22Rv1 (cell line): ENCODE measurements around the gene RASA3.

Experiments
- H3K27ac ChIP-seq: fragments of 450-650 bp; 2 replicates; pipeline ENCODE4 v1.5.1; 2017
- ZFX ChIP-seq: fragments of 450-650 bp; IDR thresholded peaks from 2 replicates; pipeline ENCODE4 v1.6.1; 2017; ENCODE audit warnings: antibody characterized with exemption, borderline replicate concordance
- TF ChIP-seq, protein P1 (sequence below): fragments of 450-650 bp; IDR thresholded peaks from 2 replicates; pipeline ENCODE4 v1.5.1; 2017; ENCODE audit warnings: mild to moderate bottlenecking

Gene RASA3

DNA sequence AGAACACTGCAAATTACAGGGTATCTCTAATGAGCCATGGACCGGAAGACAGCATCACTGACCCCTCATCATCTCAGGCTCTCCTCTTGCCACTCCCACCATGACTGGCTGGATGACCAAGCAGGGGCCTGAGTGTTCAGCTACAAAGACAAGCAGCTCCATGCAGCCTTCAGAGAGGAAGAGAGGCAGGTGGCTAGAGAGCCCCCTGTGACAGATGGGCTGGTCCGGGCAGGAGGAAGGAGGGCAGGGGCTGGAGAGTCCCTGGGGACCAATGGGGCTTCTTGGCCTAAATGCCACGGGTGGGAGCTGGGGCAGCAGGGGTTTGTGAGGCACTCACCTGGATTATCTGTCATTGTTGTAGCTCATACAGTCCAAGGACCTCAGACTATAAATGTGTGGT lies 12.8 kb upstream of the RASA3 start:
- TF ChIP-seq ZFX: no peak
- TF ChIP-seq, protein P1, sequence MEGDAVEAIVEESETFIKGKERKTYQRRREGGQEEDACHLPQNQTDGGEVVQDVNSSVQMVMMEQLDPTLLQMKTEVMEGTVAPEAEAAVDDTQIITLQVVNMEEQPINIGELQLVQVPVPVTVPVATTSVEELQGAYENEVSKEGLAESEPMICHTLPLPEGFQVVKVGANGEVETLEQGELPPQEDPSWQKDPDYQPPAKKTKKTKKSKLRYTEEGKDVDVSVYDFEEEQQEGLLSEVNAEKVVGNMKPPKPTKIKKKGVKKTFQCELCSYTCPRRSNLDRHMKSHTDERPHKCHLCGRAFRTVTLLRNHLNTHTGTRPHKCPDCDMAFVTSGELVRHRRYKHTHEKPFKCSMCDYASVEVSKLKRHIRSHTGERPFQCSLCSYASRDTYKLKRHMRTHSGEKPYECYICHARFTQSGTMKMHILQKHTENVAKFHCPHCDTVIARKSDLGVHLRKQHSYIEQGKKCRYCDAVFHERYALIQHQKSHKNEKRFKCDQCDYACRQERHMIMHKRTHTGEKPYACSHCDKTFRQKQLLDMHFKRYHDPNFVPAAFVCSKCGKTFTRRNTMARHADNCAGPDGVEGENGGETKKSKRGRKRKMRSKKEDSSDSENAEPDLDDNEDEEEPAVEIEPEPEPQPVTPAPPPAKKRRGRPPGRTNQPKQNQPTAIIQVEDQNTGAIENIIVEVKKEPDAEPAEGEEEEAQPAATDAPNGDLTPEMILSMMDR: no peak
- no peak overlapping the region for H3K27ac ChIP-seq

DNA sequence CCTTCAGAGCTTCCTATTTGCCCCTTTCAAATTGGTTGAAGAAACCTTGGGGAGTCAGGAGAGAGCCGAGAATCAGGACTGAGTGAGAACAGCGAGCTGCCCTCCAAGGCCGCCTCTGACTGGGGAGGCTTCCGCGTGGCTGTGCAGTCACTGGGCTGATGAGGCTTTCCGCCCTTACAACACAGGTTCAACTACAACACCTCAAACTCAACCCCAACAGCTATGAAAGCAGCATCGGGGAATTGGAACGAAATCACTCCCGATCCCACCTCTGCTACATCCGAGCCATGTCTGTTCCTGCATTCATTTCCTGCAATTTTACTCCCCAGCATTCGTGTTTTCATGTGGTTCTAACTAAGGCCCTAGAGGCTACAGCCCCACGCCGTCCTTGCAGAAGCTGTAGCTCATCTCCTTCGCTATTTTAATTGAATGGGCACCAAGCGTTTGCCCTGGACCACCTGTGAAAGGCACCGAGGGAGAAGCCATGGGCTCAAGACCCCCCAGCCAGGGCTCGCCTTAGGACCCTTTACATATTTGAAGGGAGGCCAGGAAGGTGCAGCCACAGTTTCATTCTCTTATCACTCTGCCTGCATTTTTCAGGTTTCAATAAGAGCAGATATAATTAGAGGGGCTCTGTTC lies 12.3 kb upstream of the RASA3 start:
- H3K27ac ChIP-seq: no peak overlapping the region
- TF ChIP-seq, protein P1: no peak
- no peak for TF ChIP-seq ZFX

DNA sequence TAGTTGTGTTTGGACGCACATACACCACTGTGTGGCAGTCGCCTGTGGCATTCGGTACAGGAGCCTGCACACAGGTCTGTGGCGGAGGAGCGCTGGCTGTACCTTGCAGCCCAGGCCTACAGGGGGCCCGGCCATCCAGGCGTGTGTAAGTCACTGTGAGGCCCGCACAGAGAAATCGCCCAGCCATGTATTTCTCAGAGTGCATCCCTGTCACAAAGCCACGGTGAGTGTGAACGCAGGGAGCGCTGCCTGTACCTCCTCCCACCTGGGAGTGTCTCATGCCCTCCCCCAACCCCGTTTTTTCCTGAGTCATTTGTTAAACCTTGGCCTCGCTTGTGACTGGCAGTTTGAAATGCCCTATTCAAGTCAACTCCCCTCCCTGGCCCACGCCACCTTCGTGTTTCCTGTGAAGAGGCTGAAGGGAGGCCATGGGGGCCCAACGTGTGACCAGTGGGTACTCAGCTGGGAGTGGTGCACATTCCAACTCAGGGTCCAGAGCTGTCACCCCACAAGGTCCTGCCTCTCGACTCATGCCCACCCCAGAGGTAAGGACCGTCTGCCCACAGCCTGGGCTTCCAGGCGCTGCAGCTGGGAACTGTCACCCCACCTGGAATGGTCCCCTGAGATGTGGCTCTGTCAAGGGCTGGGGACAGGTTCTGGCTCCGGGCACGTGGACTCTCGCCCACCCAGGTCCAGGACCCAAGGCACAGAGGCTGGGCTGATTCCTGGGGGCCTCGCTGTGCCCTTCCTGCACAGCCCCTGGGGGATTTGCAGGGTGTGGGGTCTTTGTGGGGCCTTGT lies 11.6 kb upstream of the RASA3 start:
- TF ChIP-seq ZFX: no peak
- TF ChIP-seq, protein P1: peak; percentile 38
- no peak overlapping the region for H3K27ac ChIP-seq

DNA sequence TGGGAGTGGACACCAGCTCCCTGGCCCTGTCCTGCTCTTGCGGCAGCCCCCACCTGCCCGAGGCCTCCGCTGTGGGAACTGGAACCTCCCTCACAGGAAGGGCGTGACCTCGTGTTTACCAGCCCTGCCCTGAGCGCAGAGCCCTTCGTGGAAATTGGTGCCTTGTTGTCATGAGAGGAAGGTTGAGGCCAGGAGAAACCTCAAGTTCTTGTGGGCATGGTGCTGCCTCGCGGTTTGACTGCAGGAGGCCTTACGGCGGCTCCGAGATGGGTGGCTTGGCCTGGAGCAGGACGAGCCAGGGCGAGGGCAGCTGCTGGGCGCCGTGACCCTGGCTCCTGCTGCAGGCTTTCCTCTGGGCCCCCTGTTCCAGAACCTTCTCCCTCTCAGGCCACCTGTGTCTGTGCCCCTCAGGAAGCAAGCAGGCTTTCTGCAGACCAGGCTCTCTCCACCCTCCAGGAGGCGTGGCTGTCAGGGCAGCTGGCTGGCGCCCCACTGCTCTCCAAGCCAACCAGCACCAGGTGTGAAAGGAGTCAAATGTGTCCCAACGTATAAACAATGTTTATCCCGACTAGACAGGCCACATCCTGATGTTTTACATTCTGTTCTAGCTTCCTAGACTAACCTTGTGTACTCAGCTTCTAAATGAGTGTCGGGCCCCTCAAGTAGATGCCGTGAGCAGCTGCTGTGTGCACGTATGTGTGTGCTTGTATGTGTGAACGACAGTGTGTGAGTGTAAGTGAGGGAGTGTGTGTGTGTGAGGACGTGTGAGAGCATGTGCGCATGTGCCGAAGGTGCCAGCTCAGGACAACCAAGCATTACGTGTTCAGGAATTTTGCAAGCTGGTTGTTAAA lies 10.4 kb upstream of the RASA3 start:
- TF ChIP-seq, protein P1: no peak
- TF ChIP-seq ZFX: no peak
- H3K27ac ChIP-seq: no peak overlapping the region

DNA sequence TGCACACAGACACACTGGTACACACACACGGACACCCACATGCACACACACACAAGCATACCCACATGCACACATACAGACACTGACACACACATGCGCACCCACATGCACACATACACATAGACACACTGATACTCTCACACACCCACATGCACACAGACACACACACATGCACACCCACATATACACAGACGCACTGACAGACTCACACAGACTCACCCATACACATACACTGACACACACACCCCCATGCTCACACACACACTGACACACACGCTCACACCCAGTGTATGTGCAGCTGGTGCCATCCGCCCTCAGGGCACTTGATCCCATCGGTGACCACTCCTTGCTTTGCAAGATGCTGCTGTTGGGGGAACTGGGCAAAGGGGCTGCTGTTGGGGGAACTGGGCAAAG lies 9.7 kb upstream of the RASA3 start:
- TF ChIP-seq ZFX: no peak
- TF ChIP-seq, protein P1: no peak
- H3K27ac ChIP-seq: no peak overlapping the region

DNA sequence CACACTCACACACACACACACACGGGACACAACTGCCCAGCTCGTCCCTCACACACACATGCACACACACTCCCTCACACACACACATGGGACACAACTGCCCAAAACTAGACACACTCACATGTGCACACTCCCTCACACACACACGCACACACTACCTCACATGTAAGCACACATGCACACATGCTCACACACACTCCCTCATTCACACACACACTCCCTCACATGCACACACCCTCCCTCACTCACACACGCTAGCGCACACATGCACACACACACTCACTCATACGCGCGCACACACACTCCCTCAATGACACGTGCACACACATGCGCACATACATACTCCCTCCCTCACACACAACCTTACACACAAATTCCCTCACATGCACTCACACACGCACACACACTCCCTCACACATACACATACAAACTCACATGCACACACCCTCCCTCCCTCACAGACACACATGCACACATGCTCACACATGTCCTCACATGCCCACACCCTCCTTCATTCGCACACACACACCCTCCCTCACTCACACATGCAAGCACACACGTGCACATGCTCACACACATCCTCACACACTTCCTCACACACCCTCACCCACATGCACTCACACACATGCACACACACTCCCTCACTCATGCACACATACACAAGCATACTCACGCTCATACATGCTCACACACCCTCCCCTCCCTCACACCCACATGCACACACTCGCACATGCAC lies 9.0 kb upstream of the RASA3 start:
- H3K27ac ChIP-seq: no peak overlapping the region
- TF ChIP-seq ZFX: no peak
- TF ChIP-seq, protein P1: no peak
